Smooth muscle cell (in vitro differentiated cells): ENCODE data around the gene ZNF532. TPM values are rescaled to one million over a fixed set of nuclear protein-coding genes. Genes with fewer than 3 reads are reported as not detected.

Source experiments
- DNase-seq: peaks from one replicate; lab custom pipeline; 2025; ENCODE audit not compliant: unreplicated experiment; lab: John Stamatoyannopoulos, UW
- H2AFZ ChIP-seq: fragments of 200-600 bp; sonication (generic); 2 replicates; pipeline ENCODE4 v1.6.0; 2016; ENCODE audit warnings: antibody characterized with exemption, low read depth, mild to moderate bottlenecking
- H3F3A ChIP-seq: fragments of 200-600 bp; sonication (generic); 2 replicates; pipeline ENCODE4 v1.6.0; 2017; ENCODE audit warnings: antibody characterized with exemption, low read depth
- H3K27ac ChIP-seq: fragments of 200-600 bp; sonication (generic); 2 replicates; pipeline ENCODE4 v1.5.1; 2016; ENCODE audit warnings: low read depth, mild to moderate bottlenecking
- H3K27me3 ChIP-seq: fragments of 200-600 bp; sonication (generic); 2 replicates; pipeline ENCODE4 v1.6.1; 2016; ENCODE audit warnings: low read depth, mild to moderate bottlenecking
- H3K36me3 ChIP-seq: fragments of 200-600 bp; sonication (generic); 2 replicates; pipeline ENCODE4 v1.5.1; 2016; ENCODE audit warnings: low read depth
- H3K4me1 ChIP-seq: fragments of 200-600 bp; sonication (generic); 2 replicates; pipeline ENCODE4 v1.5.1; 2016; ENCODE audit warnings: low read depth
- H3K4me2 ChIP-seq: fragments of 200-600 bp; sonication (generic); 2 replicates; pipeline ENCODE4 v1.6.0; 2016; ENCODE audit warnings: mild to moderate bottlenecking
- H3K4me3 ChIP-seq: fragments of 200-600 bp; sonication (generic); 2 replicates; pipeline ENCODE4 v1.5.1; 2016; ENCODE audit warnings: mild to moderate bottlenecking
- H3K79me2 ChIP-seq: fragments of 200-600 bp; sonication (generic); 2 replicates; pipeline ENCODE4 v1.6.0; 2016; ENCODE audit warnings: low read depth, mild to moderate bottlenecking
- H3K9ac ChIP-seq: fragments of 200-600 bp; sonication (generic); 2 replicates; pipeline ENCODE4 v1.6.0; 2016; ENCODE audit warnings: low read depth
- H3K9me3 ChIP-seq: fragments of 200-600 bp; sonication (generic); replicated peaks from 2 replicates; pipeline ENCODE4 v1.5.1; 2016; ENCODE audit warnings: low read depth
- H4K20me1 ChIP-seq: fragments of 200-600 bp; sonication (generic); 2 replicates; pipeline ENCODE4 v1.6.0; 2016; ENCODE audit warnings: low read depth
- WGBS: methylation state at CpG from one replicate; pipeline ENCODE4 v1.1.7; 2016; ENCODE audit warnings: low lambda C conversion rate; 5-methylcytosine and 5-hydroxymethylcytosine counted together
- polyA plus RNA-seq: library from polyadenylated mRNA; unstranded; fragments of >200 nt; fragmentation: Nextera tagmentation; extraction: Ambion mirVana; gene quantifications from 2 replicates; pipeline ENCODE4 v1.2.1, GENCODE V29; 2016
- total RNA-seq: library from RNA; depleted of rRNA; stranded (reverse); fragments of >200 nt; gene quantifications from 2 replicates; pipeline ENCODE4 v1.2.3, GENCODE V29; 2014
- TF ChIP-seq, protein P1 (sequence below): fragments of 200-600 bp; sonication (generic); IDR thresholded peaks from 2 replicates; pipeline ENCODE4 v1.5.1; 2017; ENCODE audit warnings: borderline replicate concordance, mild to moderate bottlenecking, antibody characterized with exemption; ENCODE audit not compliant: insufficient read depth, poor library complexity, severe bottlenecking

The ZNF532 gene
- total and polyA plus RNA-seq, 2 experiments from 2014 or later: 31.6 to 126 TPM

DNA sequence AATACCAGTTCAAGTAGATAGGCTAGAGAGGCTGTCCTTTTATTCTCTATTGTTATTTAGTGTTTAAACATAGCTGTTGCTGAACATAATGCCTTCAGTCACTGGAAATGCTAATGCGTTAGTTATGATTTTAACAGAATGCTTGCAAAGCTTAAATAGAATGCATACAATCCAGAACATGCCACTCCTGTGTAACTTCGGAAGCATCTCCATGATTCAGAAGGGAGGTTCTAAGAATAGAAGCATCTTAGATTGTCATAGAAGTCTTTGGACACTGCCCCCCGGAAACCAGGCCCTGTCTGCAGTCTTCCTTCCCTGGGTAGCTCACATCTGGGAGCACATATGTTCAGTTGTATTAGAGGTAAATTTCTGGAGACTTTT, 73.2 kb downstream of the ZNF532 start:
- peaks cover 7% of the 10 kb centered on the region for H3K36me3 ChIP-seq
- TF ChIP-seq, protein P1, sequence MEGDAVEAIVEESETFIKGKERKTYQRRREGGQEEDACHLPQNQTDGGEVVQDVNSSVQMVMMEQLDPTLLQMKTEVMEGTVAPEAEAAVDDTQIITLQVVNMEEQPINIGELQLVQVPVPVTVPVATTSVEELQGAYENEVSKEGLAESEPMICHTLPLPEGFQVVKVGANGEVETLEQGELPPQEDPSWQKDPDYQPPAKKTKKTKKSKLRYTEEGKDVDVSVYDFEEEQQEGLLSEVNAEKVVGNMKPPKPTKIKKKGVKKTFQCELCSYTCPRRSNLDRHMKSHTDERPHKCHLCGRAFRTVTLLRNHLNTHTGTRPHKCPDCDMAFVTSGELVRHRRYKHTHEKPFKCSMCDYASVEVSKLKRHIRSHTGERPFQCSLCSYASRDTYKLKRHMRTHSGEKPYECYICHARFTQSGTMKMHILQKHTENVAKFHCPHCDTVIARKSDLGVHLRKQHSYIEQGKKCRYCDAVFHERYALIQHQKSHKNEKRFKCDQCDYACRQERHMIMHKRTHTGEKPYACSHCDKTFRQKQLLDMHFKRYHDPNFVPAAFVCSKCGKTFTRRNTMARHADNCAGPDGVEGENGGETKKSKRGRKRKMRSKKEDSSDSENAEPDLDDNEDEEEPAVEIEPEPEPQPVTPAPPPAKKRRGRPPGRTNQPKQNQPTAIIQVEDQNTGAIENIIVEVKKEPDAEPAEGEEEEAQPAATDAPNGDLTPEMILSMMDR: no peak
- H3K4me3 ChIP-seq: no peak overlapping the region
- H3K79me2 ChIP-seq: peaks cover 26% of the 10 kb centered on the region
- peak overlapping the region; percentile 53 for H3K9ac ChIP-seq
- H4K20me1 ChIP-seq: peaks cover 32% of the 10 kb centered on the region
- H3K27ac ChIP-seq: peak overlapping the region; percentile 87
- H3F3A ChIP-seq: peaks cover 17% of the 10 kb centered on the region
- H3K4me2 ChIP-seq: peak overlapping the region; percentile 79
- H3K4me1 ChIP-seq: peaks cover 13% of the 10 kb centered on the region
- H3K27me3 ChIP-seq: no peaks in the 10 kb centered on the region
- DNase-seq: no peak
- no peaks in the 10 kb centered on the region for H3K9me3 ChIP-seq
- H2AFZ ChIP-seq: no peak overlapping the region
- 51% methylated on average over 3 of the region's 3 CpGs for WGBS

DNA sequence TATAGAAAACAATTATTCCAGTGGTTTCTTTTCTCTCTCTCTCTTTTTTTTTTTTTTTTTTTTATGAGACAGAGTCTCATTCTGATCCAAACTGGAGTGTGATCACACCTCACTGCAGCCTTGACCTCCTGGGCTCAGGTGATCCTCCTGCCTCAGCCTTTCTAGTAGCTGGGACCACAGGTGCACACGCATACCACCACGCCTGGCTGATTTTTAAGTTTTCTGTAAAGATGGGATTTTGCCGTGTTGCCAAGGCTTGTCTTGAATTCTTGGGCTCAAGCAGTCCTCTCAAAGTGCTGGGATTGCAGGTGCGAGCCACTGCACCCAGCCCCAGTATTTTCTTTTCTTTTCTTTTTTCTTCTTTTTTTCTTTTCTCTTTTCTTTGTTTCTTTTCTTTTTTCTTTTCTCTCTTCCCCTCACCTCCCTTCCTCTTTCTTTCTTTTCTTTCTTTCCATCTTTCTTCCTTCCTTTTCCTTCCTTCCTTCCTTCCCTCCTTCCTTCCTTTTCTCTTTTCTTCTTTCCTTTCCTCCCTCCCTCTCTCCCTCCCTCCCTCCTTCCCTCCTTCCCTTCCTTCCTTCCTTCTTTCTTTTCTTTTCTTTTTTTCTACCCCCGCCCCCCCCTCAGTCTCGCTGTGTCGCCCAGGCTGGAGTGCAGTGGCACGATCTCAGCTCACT, 76.9 kb downstream of the ZNF532 start:
- no peak overlapping the region for H3K4me3 ChIP-seq
- TF ChIP-seq, protein P1: no peak
- H2AFZ ChIP-seq: no peak overlapping the region
- H3K27me3 ChIP-seq: no peaks in the 10 kb centered on the region
- peaks cover 17% of the 10 kb centered on the region for H3F3A ChIP-seq
- 96% methylated on average over 8 of the region's 8 CpGs for WGBS
- peaks cover 16% of the 10 kb centered on the region for H3K79me2 ChIP-seq
- H3K36me3 ChIP-seq: peaks cover 7% of the 10 kb centered on the region
- H3K9me3 ChIP-seq: no peaks in the 10 kb centered on the region
- peaks cover 13% of the 10 kb centered on the region for H3K4me1 ChIP-seq
- H3K27ac ChIP-seq: no peak overlapping the region
- peaks cover 39% of the 10 kb centered on the region for H4K20me1 ChIP-seq
- no peak overlapping the region for H3K4me2 ChIP-seq
- H3K9ac ChIP-seq: no peak overlapping the region
- DNase-seq: no peak

DNA sequence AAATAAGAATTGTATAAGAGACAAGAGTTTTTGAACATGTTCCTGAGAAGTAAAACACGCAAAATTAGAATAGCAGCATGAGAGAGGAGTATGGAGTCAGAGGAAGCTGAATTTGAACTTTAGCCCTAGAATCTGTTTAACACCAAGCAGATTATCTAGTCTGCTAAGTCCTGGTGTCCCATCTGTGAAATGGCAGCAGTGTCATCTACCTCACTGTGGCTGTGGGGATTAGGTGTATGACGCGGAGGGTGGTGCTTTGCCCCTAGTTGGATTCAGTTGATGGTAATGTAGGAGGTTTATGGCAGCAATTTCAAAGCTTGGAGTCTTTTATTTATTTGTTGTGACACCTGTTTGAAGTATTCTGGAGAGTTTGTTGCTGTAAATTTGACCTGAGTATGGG, 79.2 kb downstream of the ZNF532 start:
- Histone ChIP-seq H3K4me1 (no peaks in the 10 kb centered on the region), H3K9me3 (no peaks in the 10 kb centered on the region), H3K9ac (no peak overlapping the region), H3F3A (peaks cover under 1% of the 10 kb centered on the region), H3K36me3 (peaks cover 13% of the 10 kb centered on the region), H3K27me3 (no peaks in the 10 kb centered on the region), H3K4me2 (no peak overlapping the region), H2AFZ (no peak overlapping the region), H3K4me3 (no peak overlapping the region), H3K27ac (no peak overlapping the region), H3K79me2 (peaks cover 18% of the 10 kb centered on the region), H4K20me1 (peaks cover 39% of the 10 kb centered on the region)
- 77% methylated on average over 3 of the region's 3 CpGs for WGBS
- TF ChIP-seq, protein P1: no peak
- no peak for DNase-seq

DNA sequence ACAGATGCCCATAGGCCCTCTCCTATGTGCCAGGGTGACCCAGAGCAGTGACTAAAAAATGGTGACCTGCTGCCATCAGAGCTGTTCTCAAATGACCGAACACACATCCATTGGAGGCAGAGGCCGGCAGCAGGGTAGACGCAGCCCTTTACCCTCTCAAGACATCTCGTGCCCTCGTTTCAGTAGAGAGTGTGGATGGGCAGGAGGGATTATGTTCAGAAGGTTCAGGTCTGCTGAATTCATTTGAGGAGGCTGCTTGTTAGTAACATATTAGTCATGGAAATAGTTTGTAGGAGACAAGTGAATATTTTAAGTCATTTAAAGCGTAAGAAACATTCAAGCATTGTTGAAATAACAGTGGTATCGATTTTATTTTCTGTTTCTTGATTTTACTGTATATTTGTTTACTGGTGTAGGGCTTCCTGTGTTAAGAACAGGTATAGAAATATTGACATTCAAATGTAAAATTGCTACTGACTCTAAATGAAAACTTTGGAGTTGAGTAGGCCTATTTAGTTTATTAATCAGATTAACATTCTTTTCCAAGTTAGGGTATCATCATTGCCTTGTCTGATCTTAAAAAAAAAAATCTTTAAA, 82.6 kb downstream of the ZNF532 start:
- Histone ChIP-seq H3K27me3 (no peaks in the 10 kb centered on the region), H3K9ac (no peak overlapping the region), H3K9me3 (no peaks in the 10 kb centered on the region), H3K27ac (no peak overlapping the region), H3K79me2 (peaks cover 28% of the 10 kb centered on the region), H4K20me1 (peaks cover 40% of the 10 kb centered on the region), H3K36me3 (peaks cover 6% of the 10 kb centered on the region), H3K4me3 (no peak overlapping the region), H3F3A (no peaks in the 10 kb centered on the region), H2AFZ (no peak overlapping the region), H3K4me1 (no peaks in the 10 kb centered on the region), H3K4me2 (no peak overlapping the region)
- no peak for DNase-seq
- WGBS: 91% methylated on average over 7 of the region's 7 CpGs
- TF ChIP-seq, protein P1: no peak
